Mesothelial cell of epicardium (in vitro differentiated cells): ENCODE results near the gene MXRA7. TPM values are rescaled to one million over a fixed set of nuclear protein-coding genes. Genes with fewer than 3 reads are reported as not detected.
"Not testable (repeated sequence)": the region's sequence is repeated elsewhere in the genome, so short reads cannot be mapped to it uniquely, and the experiment has no call there.

Experiments
- DNase-seq, 2 experiments: peaks; one replicate each; pipeline ENCODE4 v3.0.0; 2021; ENCODE audit warnings: low spot score in 2 of 2; ENCODE audit not compliant: unreplicated experiment in 2 of 2
- H3K27ac Mint-ChIP-seq: 2 replicates; pipeline ENCODE4 v1.8.0; 2021; ENCODE audit warnings: mixed read lengths
- H3K27me3 Mint-ChIP-seq: 2 replicates; pipeline ENCODE4 v1.8.0; 2021; ENCODE audit warnings: low read depth, mixed read lengths
- H3K36me3 Mint-ChIP-seq: 2 replicates; pipeline ENCODE4 v1.8.0; 2021; ENCODE audit warnings: mixed read lengths
- H3K4me1 Mint-ChIP-seq: 2 replicates; pipeline ENCODE4 v1.8.0; 2021; ENCODE audit warnings: mixed read lengths
- H3K4me3 Mint-ChIP-seq: 2 replicates; pipeline ENCODE4 v1.8.0; 2021; ENCODE audit warnings: mild to moderate bottlenecking, moderate library complexity, mixed read lengths
- H3K9me3 Mint-ChIP-seq: 2 replicates; pipeline ENCODE4 v1.8.0; 2021; ENCODE audit warnings: mixed read lengths
- CTCF ChIP-seq: fragments of 200-600 bp; sonication (generic); IDR thresholded peaks from one replicate; pipeline ENCODE4 v1.5.0; 2021; ENCODE audit warnings: antibody characterized with exemption; ENCODE audit not compliant: unreplicated experiment
- total RNA-seq: library from RNA; stranded (reverse); gene quantifications from 3 replicates; pipeline ENCODE4 v1.2.1, GENCODE V29; 2021

MXRA7 gene
- total RNA-seq, 1 donor from 2014 or later: 53.6 TPM

GRCh38 chr17:76726231-76726775 lies 15.5 kb upstream of the MXRA7 start, which contains the start of gene JMJD6:
Gene JMJD6, minus strand, starts transcription at chr17:76726606. Its CDS starts 131 bp downstream, at chr17:76726475.
- TF ChIP-seq CTCF: no peak
- peaks cover 21% of the 10 kb centered on the region for H3K36me3 Mint-ChIP-seq
- DNase-seq: peak; percentile 83 to 90
- no peaks in the 10 kb centered on the region for H3K27me3 Mint-ChIP-seq
- H3K27ac Mint-ChIP-seq: peak within 1 kb of the TSS; percentile 99
- peak within 1 kb of the TSS; percentile 98 for H3K4me3 Mint-ChIP-seq
- peaks cover 22% of the 10 kb centered on the region for H3K4me1 Mint-ChIP-seq
- no peaks in the 10 kb centered on the region for H3K9me3 Mint-ChIP-seq

- DNase-seq: no peak
- Mint-ChIP-seq H3K27me3 (no peaks in the 10 kb centered on the region), H3K27ac (peak overlapping the region; percentile 96), H3K9me3 (no peaks in the 10 kb centered on the region), H3K4me3 (peak overlapping the region; percentile 98), H3K36me3 (peaks cover 23% of the 10 kb centered on the region), H3K4me1 (peaks cover 22% of the 10 kb centered on the region)
- TF ChIP-seq CTCF: no peak
Observed at GRCh38 chr17:76725580-76726230, 14.9 kb upstream of the MXRA7 start.

- H3K4me3 Mint-ChIP-seq: no peak overlapping the region
- no peak for TF ChIP-seq CTCF
- H3K4me1 Mint-ChIP-seq: peaks cover 17% of the 10 kb centered on the region
Observed at GRCh38 chr17:76723812-76724211, 13.0 kb upstream of the MXRA7 start.

GRCh38 chr17:76722977-76723376 lies 12.2 kb upstream of the MXRA7 start:
- not testable (repeated sequence) for DNase-seq, H3K27ac Mint-ChIP-seq, H3K9me3 Mint-ChIP-seq, H3K27me3 Mint-ChIP-seq, H3K4me3 Mint-ChIP-seq
- Mint-ChIP-seq H3K4me1 (peaks cover 17% of the 10 kb centered on the region), H3K36me3 (peaks cover 35% of the 10 kb centered on the region)

More at GRCh38 chr17:76723812-76724211, 13.0 kb upstream of the MXRA7 start:
- H3K36me3 Mint-ChIP-seq: peaks cover 27% of the 10 kb centered on the region
- no peaks in the 10 kb centered on the region for H3K9me3 Mint-ChIP-seq
- H3K27ac Mint-ChIP-seq: no peak overlapping the region
- H3K27me3 Mint-ChIP-seq: no peaks in the 10 kb centered on the region
- DNase-seq: no peak

GRCh38 chr17:76722279-76722678 lies 11.5 kb upstream of the MXRA7 start:
- TF ChIP-seq CTCF: no peak
- Mint-ChIP-seq H3K9me3 (no peaks in the 10 kb centered on the region), H3K36me3 (peaks cover 35% of the 10 kb centered on the region), H3K4me3 (no peak overlapping the region), H3K27ac (no peak overlapping the region), H3K4me1 (peaks cover 10% of the 10 kb centered on the region), H3K27me3 (no peaks in the 10 kb centered on the region)
- DNase-seq: no peak

GRCh38 chr17:76721463-76721862 lies 10.7 kb upstream of the MXRA7 start:
- no peak overlapping the region for H3K4me3 Mint-ChIP-seq
- no peaks in the 10 kb centered on the region for H3K9me3 Mint-ChIP-seq
- no peak overlapping the region for H3K27ac Mint-ChIP-seq
- no peaks in the 10 kb centered on the region for H3K27me3 Mint-ChIP-seq
- H3K36me3 Mint-ChIP-seq: peaks cover 35% of the 10 kb centered on the region
- no peak for DNase-seq
- TF ChIP-seq CTCF: no peak
- H3K4me1 Mint-ChIP-seq: peaks cover 9% of the 10 kb centered on the region
